H4 (cell line): ENCODE measurements around the gene CRACR2A. TPM values are rescaled to one million over a fixed set of nuclear protein-coding genes. Genes with fewer than 3 reads are reported as not detected.

Experiments
- DNase-seq: peaks from one replicate; pipeline ENCODE4 v3.0.0-alpha.2; 2015; ENCODE audit warnings: low spot score
- total RNA-seq: library from RNA; depleted of rRNA; stranded (reverse); fragments of >200 nt; shearing (Covaris generic); gene quantifications from 2 replicates; pipeline ENCODE4 v1.2.3, GENCODE V29; 2014; rRNA removed

CRACR2A gene
- total RNA-seq = 0.10 and 0.16 TPM in 2 replicates

GRCh38 chr12:3752741-3753486, at the start of gene CRACR2A:
Gene CRACR2A (minus strand): TSS chr12:3753109. CDS start chr12:3696999, 56,110 bp downstream.
- DNase-seq = no peak

DNA sequence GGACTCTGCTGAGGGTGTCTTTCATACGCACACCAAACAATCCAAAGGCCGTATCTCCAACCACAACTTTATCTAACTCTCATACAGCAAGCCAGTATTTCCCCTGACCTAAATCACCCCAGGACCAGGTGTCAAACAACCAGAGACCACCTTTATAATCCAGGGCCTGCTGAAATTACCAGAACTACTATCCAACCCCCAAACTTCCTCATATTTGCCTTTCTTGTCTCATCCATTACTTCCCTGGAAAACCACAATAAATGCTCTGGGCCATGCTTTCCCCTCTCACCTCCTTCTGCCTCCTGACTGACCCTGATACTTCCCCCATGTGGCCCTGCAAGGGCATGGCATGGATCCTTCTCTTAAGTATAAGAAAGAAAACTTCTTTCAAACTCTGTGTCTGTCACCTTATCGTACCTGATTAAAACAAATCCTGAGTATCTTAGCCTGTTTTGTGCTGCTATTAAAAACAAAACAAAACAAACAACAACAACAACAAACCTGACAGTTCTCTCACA, 44.7 kb upstream of the CRACR2A start:
- peak; percentile 38 for DNase-seq

- DNase-seq = no peak
Observed at GRCh38 chr12:3795492-3796133, 42.7 kb upstream of the CRACR2A start.

GRCh38 chr12:3795066-3795465, 42.2 kb upstream of the CRACR2A start:
- no peak for DNase-seq

GRCh38 chr12:3792623-3793288, 39.8 kb upstream of the CRACR2A start:
- DNase-seq = no peak

GRCh38 chr12:3791256-3791874, 38.5 kb upstream of the CRACR2A start:
- no peak for DNase-seq

DNA sequence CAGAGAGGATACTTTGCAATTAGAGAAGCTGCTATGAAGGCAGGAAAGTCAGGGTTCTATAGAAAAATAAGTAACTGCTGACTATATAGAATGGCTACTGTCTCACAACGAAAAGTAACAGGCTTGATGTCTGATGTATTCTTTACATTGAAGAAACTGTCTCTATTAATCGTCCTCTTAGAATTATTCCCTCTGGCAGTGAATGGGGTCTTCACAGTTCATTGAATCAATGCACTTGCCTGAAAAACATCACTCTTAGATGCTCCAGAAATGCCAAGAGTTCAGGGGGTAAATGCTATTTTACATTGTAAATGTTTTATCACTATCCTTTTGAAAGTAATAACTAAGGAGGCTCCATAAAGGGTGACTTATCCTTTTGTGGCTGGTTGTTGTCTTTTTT, 37.7 kb upstream of the CRACR2A start:
- DNase-seq = no peak

DNA sequence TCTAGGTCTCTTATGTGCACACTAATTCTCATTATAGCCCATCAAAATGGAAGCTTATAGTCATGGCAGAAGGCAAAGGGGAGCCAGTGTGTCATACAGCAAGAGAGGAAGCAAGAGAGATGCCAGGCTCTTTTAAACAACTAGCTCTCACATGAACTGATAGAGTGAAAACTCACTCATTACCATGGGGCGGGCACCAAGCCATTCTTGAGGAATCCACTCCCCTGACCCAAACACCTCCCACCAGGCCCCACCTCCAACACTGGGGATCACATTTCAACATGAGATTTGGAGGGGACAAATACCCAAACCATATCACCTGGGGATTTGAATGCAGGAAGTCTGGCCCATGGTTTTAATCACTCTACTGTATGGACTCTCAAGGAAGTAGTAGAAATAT, 36.9 kb upstream of the CRACR2A start:
- DNase-seq = no peak

DNA sequence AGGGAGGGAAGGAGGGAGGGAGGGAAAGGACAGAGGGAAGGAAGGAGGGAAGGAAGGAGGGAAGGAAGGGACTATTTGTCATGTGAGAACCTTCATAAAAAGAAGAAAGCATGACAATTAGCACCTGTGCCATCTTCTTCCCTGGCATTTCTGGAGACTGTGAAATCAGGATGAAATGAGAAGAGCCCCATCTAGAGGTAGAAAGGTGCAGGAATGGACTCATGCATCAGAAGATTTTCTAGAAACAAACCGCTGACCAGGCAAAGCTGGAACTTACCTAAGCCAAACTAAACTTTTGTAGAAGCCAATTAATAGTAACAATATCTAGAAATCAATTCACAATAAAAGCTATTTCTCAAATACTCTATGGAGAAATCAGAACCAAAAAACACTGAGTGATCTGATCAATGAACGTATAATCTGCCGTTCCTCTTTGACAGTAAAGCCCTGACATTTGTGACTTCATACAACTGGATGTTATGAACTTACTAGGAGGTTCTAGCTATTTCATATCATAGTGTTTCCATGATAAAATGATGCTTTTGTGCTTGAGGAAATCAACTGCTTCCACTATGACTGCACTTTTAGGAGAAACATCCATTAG, 24.4 kb upstream of the CRACR2A start:
- peak; percentile 42 for DNase-seq

DNA sequence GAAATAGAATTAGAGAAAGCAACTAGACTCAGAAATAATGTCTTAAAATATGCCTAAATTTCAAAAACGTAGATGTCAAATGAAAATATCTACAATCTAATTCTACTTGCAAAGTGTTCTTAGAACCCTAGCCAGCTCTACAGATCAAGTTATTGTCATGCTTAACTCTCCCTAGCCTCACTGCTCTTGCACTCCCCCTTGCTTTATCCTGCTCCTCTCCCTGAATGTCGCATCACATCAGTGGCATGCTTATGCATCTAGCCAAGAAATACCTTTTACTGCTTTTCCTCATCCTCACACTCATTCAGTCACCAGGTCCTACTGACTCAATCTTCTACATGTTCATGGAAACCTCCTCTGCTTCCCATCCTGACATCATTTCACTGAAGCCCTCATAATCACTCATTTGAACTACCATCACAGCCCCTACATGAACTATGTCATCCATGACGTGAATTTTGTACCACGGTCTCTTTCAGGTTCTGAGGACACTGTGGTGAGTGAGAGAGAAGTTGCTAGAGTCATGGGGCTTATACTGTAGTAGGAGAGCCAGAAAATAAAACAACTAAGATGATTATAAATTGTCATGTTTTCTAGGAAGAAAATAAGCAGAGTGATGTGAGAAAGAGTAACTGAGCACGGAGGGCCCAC, 22.6 kb upstream of the CRACR2A start:
- no peak for DNase-seq

- no peak for DNase-seq
Observed at GRCh38 chr12:3772380-3772779, 19.5 kb upstream of the CRACR2A start.

GRCh38 chr12:3771853-3772252, 18.9 kb upstream of the CRACR2A start:
- DNase-seq = no peak

- DNase-seq = peak; percentile 28
Observed at GRCh38 chr12:3770891-3771290, 18.0 kb upstream of the CRACR2A start.

- no peak for DNase-seq
Observed at GRCh38 chr12:3768911-3769447, 16.1 kb upstream of the CRACR2A start.

DNA sequence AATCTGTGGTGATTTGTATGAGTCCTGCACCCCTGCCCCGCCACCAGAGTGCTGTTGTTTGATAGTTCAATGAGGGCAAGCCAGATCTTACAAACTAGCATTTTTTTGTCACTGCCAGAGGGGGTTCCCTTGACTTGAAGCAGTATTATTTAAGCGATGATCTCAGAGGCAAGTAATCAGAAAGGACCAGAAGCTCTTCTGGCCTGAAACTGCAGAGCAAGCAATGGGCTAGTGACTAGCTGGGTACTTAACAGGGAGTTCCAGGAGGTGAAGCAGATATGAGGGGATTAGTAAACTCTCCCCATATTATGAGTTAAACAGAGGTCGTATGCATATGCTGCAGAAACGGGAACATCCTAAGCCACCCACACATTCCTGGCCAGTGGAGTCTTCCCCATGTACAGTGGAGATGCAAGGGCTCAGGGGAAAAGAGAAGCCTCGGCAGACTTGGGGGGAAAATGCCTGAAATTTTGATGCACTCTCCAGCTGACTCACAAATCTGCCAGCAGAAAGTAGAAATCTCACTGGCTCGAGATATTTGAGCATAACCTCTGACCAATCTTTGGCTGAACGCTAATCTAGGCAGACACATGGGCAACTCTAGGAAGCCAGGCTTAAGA, 8.3 kb upstream of the CRACR2A start:
- DNase-seq = no peak

DNA sequence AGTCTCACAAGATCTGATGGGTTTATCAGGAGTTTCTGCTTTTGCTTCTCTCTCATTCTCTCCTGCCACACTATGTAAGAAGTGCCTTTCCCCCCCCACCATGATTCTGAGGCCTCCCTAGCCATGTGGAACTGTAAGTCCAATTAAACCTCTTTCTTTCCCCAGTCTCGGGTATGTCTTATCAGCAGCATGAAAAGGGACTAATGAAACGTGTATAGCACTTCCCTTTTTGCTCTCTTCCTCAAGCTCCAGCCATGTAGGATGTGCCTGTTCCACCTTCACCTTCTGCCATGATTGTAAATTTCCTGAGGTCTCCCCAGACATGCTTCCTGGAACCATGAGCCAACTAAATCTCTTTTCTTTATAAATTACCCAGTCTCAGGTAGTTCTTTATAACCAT, 7.0 kb upstream of the CRACR2A start:
- DNase-seq = no peak

GRCh38 chr12:3757261-3757660, 4.4 kb upstream of the CRACR2A start:
- DNase-seq = no peak

DNA sequence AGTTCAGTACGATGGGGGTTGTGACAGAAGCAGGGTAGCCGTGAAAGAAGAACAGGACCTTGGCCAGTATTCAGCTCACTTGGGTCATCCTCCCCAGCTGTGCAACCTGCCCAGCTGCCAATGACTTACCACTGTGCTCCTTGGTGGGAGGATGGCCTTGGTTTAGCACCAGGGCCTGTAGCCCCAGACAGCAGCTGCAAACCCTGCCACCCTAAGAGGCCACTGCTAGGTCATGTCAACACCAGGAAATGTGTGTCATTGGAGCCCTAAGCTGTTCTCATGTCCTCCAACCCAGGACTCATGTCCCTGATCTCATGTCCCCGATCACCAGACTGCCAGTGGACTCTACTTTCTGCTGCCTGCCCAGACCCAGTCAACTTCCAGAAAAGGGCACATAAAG, 3.0 kb upstream of the CRACR2A start:
- no peak for DNase-seq

- no peak for DNase-seq
Observed at GRCh38 chr12:3753544-3754284, 805 bp upstream of the CRACR2A start.
